Esophagus squamous epithelium (tissue), 5 donors: ENCODE results near the gene ZFP62. TPM values are rescaled to one million over a fixed set of nuclear protein-coding genes. Genes with fewer than 3 reads are reported as not detected.

Experiments
- DNase-seq: peaks from one replicate; lab custom pipeline; 2025; lab: John Stamatoyannopoulos, UW
- H3K27ac ChIP-seq, 4 donors: fragments of 200-600 bp; sonication (generic); one replicate each; pipeline ENCODE4 v1.5.1; 2016 to 2019; ENCODE audit warnings: mild to moderate bottlenecking in 1 of 4
- H3K27me3 ChIP-seq, 4 donors: fragments of 200-600 bp; sonication (generic); 1 replicate in 3 of 4; 2 replicates in 1 of 4; pipeline versions ENCODE4 v1.5.1 to v1.6.0; 2017 to 2021; ENCODE audit warnings: antibody characterized with exemption in 1 of 4
- H3K36me3 ChIP-seq, 3 donors: fragments of 200-600 bp; sonication (generic); one replicate each; pipeline ENCODE4 v1.5.1; 2016 to 2019
- H3K4me1 ChIP-seq, 3 donors: fragments of 200-600 bp; sonication (generic); one replicate each; pipeline ENCODE4 v1.5.1; 2017 to 2019
- H3K4me3 ChIP-seq, 4 donors: fragments of 200-600 bp; sonication (generic); 1 replicate in 3 of 4; 2 replicates in 1 of 4; pipeline ENCODE4 v1.5.1; 2016 to 2019; ENCODE audit warnings: mild to moderate bottlenecking in 2 of 4, moderate library complexity in 1 of 4
- H3K9me3 ChIP-seq, 3 donors: fragments of 200-600 bp; sonication (generic); one replicate each; pipeline ENCODE4 v1.5.1; 2016 to 2019
- CTCF ChIP-seq, 6 experiments: fragments of 450-650 bp in 4 of 6; fragments of 200-600 bp in 2 of 6; sonication (generic) in 2 of 6; IDR thresholded peaks; one replicate each; pipeline ENCODE4 v1.5.1; 2016 to 2019; ENCODE audit warnings: antibody characterized with exemption in 6 of 6, mild to moderate bottlenecking in 4 of 6, moderate library complexity in 4 of 6
- POLR2A ChIP-seq, 4 donors: fragments of 450-650 bp; IDR thresholded peaks; one replicate each; pipeline ENCODE4 v1.6.1; 2017; ENCODE audit warnings: antibody characterized with exemption in 4 of 4, mild to moderate bottlenecking in 4 of 4, moderate library complexity in 3 of 4
- WGBS, 2 donors: methylation state at CpG; one replicate each; pipeline ENCODE4 v1.1.5; 2018; 5-methylcytosine and 5-hydroxymethylcytosine counted together
- intact Hi-C: fragments of 100-400 bp; cut with DNase I; formaldehyde crosslinking; loops from one replicate; pipeline ENCODE4 v1.15.0; 2022
- total RNA-seq, 4 donors: library from RNA; depleted of rRNA; stranded (reverse); fragments of >200 nt; gene quantifications; one replicate each; pipeline ENCODE4 v1.1.0, GENCODE V29; 2016
- donor health status: DM: yes; HTN: yes; CAD: no.

The ZFP62 gene
- total RNA-seq, 4 donors from 2014 or later = 8.9 to 32.6 (median 19.2) TPM

GRCh38 chr5:180844858-180845257 lies 16.2 kb downstream of the ZFP62 start:
- intact Hi-C loops = no loop called here
- no peak for TF ChIP-seq POLR2A (IDR thresholded peaks at IDR 0.05)
- TF ChIP-seq CTCF (IDR thresholded peaks at IDR 0.05) = no peak

GRCh38 chr5:180844432-180844831 lies 16.6 kb downstream of the ZFP62 start:
- H3K9me3 ChIP-seq = peaks cover 0 to 15% (median 10%) of the 10 kb centered on the region in 3 donors
- H3K27me3 ChIP-seq = no peaks in the 10 kb centered on the region
- DNase-seq = no peak
- intact Hi-C loops = no loop called here
- H3K4me3 ChIP-seq = no peak overlapping the region
- 48 to 68% methylated on average over 3 of the region's 3 CpGs for WGBS, 2 donors
- H3K27ac ChIP-seq = no peak overlapping the region
- peaks cover 3 to 36% (median 5%) of the 10 kb centered on the region in 3 donors for H3K36me3 ChIP-seq
- TF ChIP-seq CTCF (IDR thresholded peaks at IDR 0.05) = no peak
- TF ChIP-seq POLR2A (IDR thresholded peaks at IDR 0.05) = no peak
- H3K4me1 ChIP-seq = no peaks in the 10 kb centered on the region

More at GRCh38 chr5:180844858-180845257, 16.2 kb downstream of the ZFP62 start:
- Histone ChIP-seq H3K4me1 (no peaks in the 10 kb centered on the region), H3K27ac (no peak overlapping the region), H3K36me3 (peaks cover 6 to 40% (median 9%) of the 10 kb centered on the region in 3 donors), H3K4me3 (no peak overlapping the region), H3K27me3 (no peaks in the 10 kb centered on the region), H3K9me3 (peaks cover 0 to 19% (median 15%) of the 10 kb centered on the region in 3 donors)
- 100% methylated on average over 1 of the region's 1 CpG for WGBS, 2 donors
- DNase-seq = no peak

- intact Hi-C loops = no loop called here
- 88 to 89% methylated on average over 3 of the region's 3 CpGs for WGBS, 2 donors
- H3K27ac ChIP-seq = no peak overlapping the region
- no peaks in the 10 kb centered on the region for H3K27me3 ChIP-seq
- no peak for DNase-seq
- no peaks in the 10 kb centered on the region for H3K4me1 ChIP-seq
- H3K4me3 ChIP-seq = no peak overlapping the region
- peaks cover 0 to 33% (median 0%) of the 10 kb centered on the region in 3 donors for H3K36me3 ChIP-seq
- no peaks in the 10 kb centered on the region for H3K9me3 ChIP-seq
- TF ChIP-seq CTCF (IDR thresholded peaks at IDR 0.05) = no peak
- TF ChIP-seq POLR2A (IDR thresholded peaks at IDR 0.05) = no peak
Measured at GRCh38 chr5:180839935-180840334, 21.1 kb downstream of the ZFP62 start.

- Histone ChIP-seq H3K36me3 (peaks cover 0 to 40% (median 0%) of the 10 kb centered on the region in 3 donors), H3K9me3 (no peaks in the 10 kb centered on the region), H3K27ac (no peak overlapping the region), H3K27me3 (no peaks in the 10 kb centered on the region), H3K4me1 (peaks cover 0 to 5% (median 0%) of the 10 kb centered on the region in 3 donors), H3K4me3 (no peak overlapping the region)
- 94 to 100% methylated on average over 2 of the region's 2 CpGs for WGBS, 2 donors
- DNase-seq = no peak
- no peak for TF ChIP-seq CTCF (IDR thresholded peaks at IDR 0.05)
- intact Hi-C loops = no loop called here
Measured at GRCh38 chr5:180839227-180839626, 21.8 kb downstream of the ZFP62 start.

- WGBS, 2 donors = 93 to 97% methylated on average over 4 of the region's 4 CpGs
- intact Hi-C loops = no loop called here
- Histone ChIP-seq H3K9me3 (no peaks in the 10 kb centered on the region), H3K27ac (no peak overlapping the region), H3K27me3 (no peaks in the 10 kb centered on the region), H3K4me1 (peaks cover 4 to 23% (median 8%) of the 10 kb centered on the region in 3 donors), H3K36me3 (peaks cover 0 to 41% (median 0%) of the 10 kb centered on the region in 3 donors), H3K4me3 (no peak overlapping the region)
- no peak for DNase-seq
- no peak for TF ChIP-seq POLR2A (IDR thresholded peaks at IDR 0.05)
- TF ChIP-seq CTCF (IDR thresholded peaks at IDR 0.05) = no peak
Measured at GRCh38 chr5:180837478-180837877, 23.6 kb downstream of the ZFP62 start.
